ENCODE measurements around the gene MUL1. TPM values are rescaled to one million over a fixed set of nuclear protein-coding genes. Genes with fewer than 3 reads are reported as not detected.
A peak's percentile ranks its signal among the peaks of the same experiment; 100 is the strongest.

The MUL1 gene
- total and polyA plus RNA-seq, 2 experiments from 2014 or later, result 50.6 to 50.7 TPM

GRCh38 chr1:20454004-20454403 is 53.9 kb downstream of the MUL1 start:
- no peaks in the 10 kb centered on the region for H3K79me2 ChIP-seq (ENCODE audit: insufficient read depth)
- no peaks in the 10 kb centered on the region for H3K27me3 ChIP-seq (replicated peaks; ENCODE audit: insufficient read depth)
- no peak for DNase-seq
- H3K9ac ChIP-seq, result no peak overlapping the region
- no peaks in the 10 kb centered on the region for H3K9me2 ChIP-seq (ENCODE audit: insufficient read depth)
- H3K9me3 ChIP-seq (ENCODE audit: low read depth), result no peaks in the 10 kb centered on the region
- H4K20me1 ChIP-seq (ENCODE audit: insufficient read depth), result no peaks in the 10 kb centered on the region
- no peaks in the 10 kb centered on the region for H3F3A ChIP-seq (ENCODE audit: insufficient read depth)
- H3K4me3 ChIP-seq, result no peak overlapping the region
- WGBS, 2 experiments (ENCODE audit: low coverage in 1 of 2, low lambda C conversion rate in 2 of 2, missing lambda C conversion rate in 2 of 2), result 81 to 100% methylated on average over 4 of the region's 4 CpGs
- in situ Hi-C loops (cut with MboI), result no loop called here
- H3K36me3 ChIP-seq (ENCODE audit: low read depth), result no peaks in the 10 kb centered on the region
- TF ChIP-seq EZH2 (IDR thresholded peaks at IDR 0.05; ENCODE audit: insufficient read depth, poor library complexity, severe bottlenecking), result no peak
- no peak for TF ChIP-seq EZH2phosphoT487 (IDR thresholded peaks at IDR 0.05; ENCODE audit: insufficient read depth, low read depth)
- H3K4me2 ChIP-seq (ENCODE audit: unreplicated experiment), result no peak overlapping the region
- no peak overlapping the region for H3K27ac ChIP-seq
- no peaks in the 10 kb centered on the region for H3K4me1 ChIP-seq (ENCODE audit: insufficient read depth)
- no peak overlapping the region for H2AFZ ChIP-seq

- Histone ChIP-seq H4K20me1 (ENCODE audit: insufficient read depth) (no peaks in the 10 kb centered on the region), H2AFZ (no peak overlapping the region), H3F3A (ENCODE audit: insufficient read depth) (no peaks in the 10 kb centered on the region), H3K27me3 (replicated peaks; ENCODE audit: insufficient read depth) (no peaks in the 10 kb centered on the region), H3K4me2 (ENCODE audit: unreplicated experiment) (no peak overlapping the region), H3K79me2 (ENCODE audit: insufficient read depth) (no peaks in the 10 kb centered on the region), H3K4me1 (ENCODE audit: insufficient read depth) (no peaks in the 10 kb centered on the region), H3K4me3 (no peak overlapping the region), H3K36me3 (ENCODE audit: low read depth) (no peaks in the 10 kb centered on the region), H3K27ac (no peak overlapping the region), H3K9me2 (ENCODE audit: insufficient read depth) (no peaks in the 10 kb centered on the region), H3K9me3 (ENCODE audit: low read depth) (no peaks in the 10 kb centered on the region), H3K9ac (no peak overlapping the region)
- no peak for TF ChIP-seq EZH2 (IDR thresholded peaks at IDR 0.05; ENCODE audit: insufficient read depth, poor library complexity, severe bottlenecking)
- no peak for TF ChIP-seq EZH2phosphoT487 (IDR thresholded peaks at IDR 0.05; ENCODE audit: insufficient read depth, low read depth)
- in situ Hi-C loops (cut with MboI), result no loop called here
- DNase-seq, result peak; percentile 80
- 37 to 44% methylated on average over 4 of the region's 4 CpGs for WGBS, 2 experiments (ENCODE audit: low coverage in 1 of 2, low lambda C conversion rate in 2 of 2, missing lambda C conversion rate in 2 of 2)
Measured at GRCh38 chr1:20449735-20450311, 58.1 kb downstream of the MUL1 start.

Other genes with a start within 250 kb of the MUL1 start
- not detected in 2 replicates for gene VWA5B1, start 217.3 kb downstream of the MUL1 start, total RNA-seq (2014; rRNA removed; shearing (Covaris generic))
- not detected in 2 replicates for gene VWA5B1, start 217.3 kb downstream of the MUL1 start, polyA plus RNA-seq (2016; fragmentation: Nextera tagmentation; extraction: Ambion mirVana)
- gene CAMK2N1, start 21.9 kb downstream of the MUL1 start, total RNA-seq (2014; rRNA removed; shearing (Covaris generic)), result 37.6 and 38.2 TPM in 2 replicates
- gene CAMK2N1, start 21.9 kb downstream of the MUL1 start, polyA plus RNA-seq (2016; fragmentation: Nextera tagmentation; extraction: Ambion mirVana), result 28.6 and 28.8 TPM in 2 replicates
- 0.11 TPM in 1 of 2 replicates, not detected in the other for gene FAM43B, start 44.4 kb upstream of the MUL1 start, total RNA-seq (2014; rRNA removed; shearing (Covaris generic))
- gene FAM43B, start 44.4 kb upstream of the MUL1 start, polyA plus RNA-seq (2016; fragmentation: Nextera tagmentation; extraction: Ambion mirVana), result 0.31 and 0.52 TPM in 2 replicates
- 3.0 and 5.9 TPM in 2 replicates for gene CDA, start 80.9 kb upstream of the MUL1 start, total RNA-seq (2014; rRNA removed; shearing (Covaris generic))
- 9.6 and 9.9 TPM in 2 replicates for gene CDA, start 80.9 kb upstream of the MUL1 start, polyA plus RNA-seq (2016; fragmentation: Nextera tagmentation; extraction: Ambion mirVana)
- 141 and 151 TPM in 2 replicates for gene PINK1, start 125.3 kb upstream of the MUL1 start, total RNA-seq (2014; rRNA removed; shearing (Covaris generic))
- 102 and 104 TPM in 2 replicates for gene PINK1, start 125.3 kb upstream of the MUL1 start, polyA plus RNA-seq (2016; fragmentation: Nextera tagmentation; extraction: Ambion mirVana)
- 354 and 356 TPM in 2 replicates for gene DDOST, start 153.2 kb upstream of the MUL1 start, total RNA-seq (2014; rRNA removed; shearing (Covaris generic))
- 348 and 359 TPM in 2 replicates for gene DDOST, start 153.2 kb upstream of the MUL1 start, polyA plus RNA-seq (2016; fragmentation: Nextera tagmentation; extraction: Ambion mirVana)
- gene KIF17, start 209.9 kb upstream of the MUL1 start, total RNA-seq (2014; rRNA removed; shearing (Covaris generic)), result 0.11 TPM in 1 of 2 replicates, not detected in the other
- 0.10 and 0.31 TPM in 2 replicates for gene KIF17, start 209.9 kb upstream of the MUL1 start, polyA plus RNA-seq (2016; fragmentation: Nextera tagmentation; extraction: Ambion mirVana)
- 1.0 and 1.4 TPM in 2 replicates for gene SH2D5, start 224.6 kb upstream of the MUL1 start, total RNA-seq (2014; rRNA removed; shearing (Covaris generic))
- 0.43 and 1.1 TPM in 2 replicates for gene SH2D5, start 224.6 kb upstream of the MUL1 start, polyA plus RNA-seq (2016; fragmentation: Nextera tagmentation; extraction: Ambion mirVana)

Data from GM23248 (cell line).